Liver (tissue), 2 donors: ENCODE data around the gene ANKRD34B.

Source experiments
- CTCF ChIP-seq: fragments of 150-350 bp; IDR thresholded peaks from 2 replicates; pipeline ENCODE4 v1.5.1; 2017; ENCODE audit warnings: improper control_type of control experiment, low read depth, low read length; ENCODE audit not compliant: missing input control
- ZBTB33 ChIP-seq: IDR thresholded peaks from 2 replicates; pipeline ENCODE4 v1.6.1; 2016; ENCODE audit warnings: antibody characterized with exemption
- donor health status: healthy.

- TF ChIP-seq CTCF (no peak), ZBTB33 (no peak)
Observed at GRCh38 chr5:80592105-80592504, 22.0 kb upstream of the ANKRD34B start.
